SW480 (cell line): ENCODE measurements around the gene NASP.

Experiments used
- DNase-seq: peaks from one replicate; pipeline ENCODE4 v3.0.0-alpha.2; 2016; ENCODE audit warnings: low spot score

Gene NASP, protein sequence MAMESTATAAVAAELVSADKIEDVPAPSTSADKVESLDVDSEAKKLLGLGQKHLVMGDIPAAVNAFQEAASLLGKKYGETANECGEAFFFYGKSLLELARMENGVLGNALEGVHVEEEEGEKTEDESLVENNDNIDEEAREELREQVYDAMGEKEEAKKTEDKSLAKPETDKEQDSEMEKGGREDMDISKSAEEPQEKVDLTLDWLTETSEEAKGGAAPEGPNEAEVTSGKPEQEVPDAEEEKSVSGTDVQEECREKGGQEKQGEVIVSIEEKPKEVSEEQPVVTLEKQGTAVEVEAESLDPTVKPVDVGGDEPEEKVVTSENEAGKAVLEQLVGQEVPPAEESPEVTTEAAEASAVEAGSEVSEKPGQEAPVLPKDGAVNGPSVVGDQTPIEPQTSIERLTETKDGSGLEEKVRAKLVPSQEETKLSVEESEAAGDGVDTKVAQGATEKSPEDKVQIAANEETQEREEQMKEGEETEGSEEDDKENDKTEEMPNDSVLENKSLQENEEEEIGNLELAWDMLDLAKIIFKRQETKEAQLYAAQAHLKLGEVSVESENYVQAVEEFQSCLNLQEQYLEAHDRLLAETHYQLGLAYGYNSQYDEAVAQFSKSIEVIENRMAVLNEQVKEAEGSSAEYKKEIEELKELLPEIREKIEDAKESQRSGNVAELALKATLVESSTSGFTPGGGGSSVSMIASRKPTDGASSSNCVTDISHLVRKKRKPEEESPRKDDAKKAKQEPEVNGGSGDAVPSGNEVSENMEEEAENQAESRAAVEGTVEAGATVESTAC

DNA sequence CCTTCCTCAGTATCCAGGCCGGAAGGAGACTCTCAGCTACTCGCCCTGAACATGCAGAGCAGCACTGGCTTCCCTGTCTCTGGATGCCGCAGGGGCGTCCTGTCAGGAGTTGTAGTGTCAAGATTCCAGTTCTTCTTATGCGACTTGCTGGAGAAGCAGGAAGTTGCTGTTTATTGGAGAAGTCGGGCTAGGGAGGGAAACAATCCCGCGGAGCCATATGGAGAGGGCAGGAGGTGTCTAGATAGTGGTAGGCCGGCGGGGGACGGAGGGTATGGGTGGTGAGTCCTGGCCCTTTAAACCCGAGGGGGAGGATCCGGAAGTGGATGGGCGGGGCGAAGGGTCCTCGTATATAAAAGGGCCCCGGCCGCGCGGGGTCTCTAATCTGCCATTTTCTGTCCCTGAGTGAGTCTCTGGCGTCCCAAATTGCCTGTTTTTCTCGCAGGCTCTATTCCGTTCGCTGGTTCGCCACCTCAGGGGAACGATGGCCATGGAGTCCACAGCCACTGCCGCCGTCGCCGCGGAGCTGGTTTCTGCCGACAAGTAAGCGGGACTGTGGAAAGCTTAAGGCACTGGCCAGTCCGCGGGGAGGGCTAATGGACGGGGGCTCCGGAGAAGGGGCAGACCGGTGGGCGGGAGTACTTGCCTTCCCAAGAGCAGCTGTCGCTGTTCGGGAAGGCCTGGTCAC, at the start of gene NASP:
Gene NASP, plus strand, starts transcription at position 376 of the 685 bp plus-strand sequence. Its CDS starts 106 bp downstream, at position 482.
- peak; percentile 76 for DNase-seq

DNA sequence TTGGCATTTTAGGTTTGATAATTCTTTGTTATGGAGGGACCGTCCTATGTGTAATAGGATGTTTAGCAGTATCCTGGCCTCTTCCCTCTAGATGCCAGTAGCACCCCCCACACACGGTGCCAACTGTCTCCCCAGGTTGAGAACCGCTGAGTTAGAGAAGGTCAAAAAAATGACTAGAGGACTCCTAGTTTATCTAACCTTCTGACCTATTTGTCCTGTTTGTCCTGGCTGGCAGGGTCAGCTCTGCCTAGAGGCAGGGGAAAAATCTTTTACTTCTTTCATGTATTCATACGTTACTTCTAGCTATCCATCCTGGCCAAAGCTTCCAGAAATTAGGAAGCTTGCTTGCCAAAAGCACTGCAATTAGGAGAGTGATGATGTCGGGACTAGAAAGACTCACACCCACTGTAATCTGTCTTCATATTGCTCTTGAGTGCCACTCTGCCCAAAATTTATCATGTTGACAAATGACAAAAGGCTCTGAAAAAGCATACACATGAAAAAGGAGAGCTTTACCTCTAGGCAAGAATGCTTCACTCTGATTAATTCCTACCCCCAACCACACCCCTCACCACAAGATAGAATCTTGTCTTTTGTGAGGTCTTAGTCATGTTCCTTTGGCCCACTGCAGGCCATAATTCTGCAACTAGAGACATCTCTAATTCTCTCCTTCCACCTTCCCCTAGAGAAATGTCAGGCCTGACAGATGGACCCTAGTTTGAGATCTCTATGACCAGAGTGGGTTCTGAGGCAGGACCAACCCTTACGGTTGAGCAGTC, 47.7 kb upstream of the NASP start:
- no peak for DNase-seq

- DNase-seq = no peak
Observed at GRCh38 chr1:45536886-45537285, 47.0 kb upstream of the NASP start.

DNA sequence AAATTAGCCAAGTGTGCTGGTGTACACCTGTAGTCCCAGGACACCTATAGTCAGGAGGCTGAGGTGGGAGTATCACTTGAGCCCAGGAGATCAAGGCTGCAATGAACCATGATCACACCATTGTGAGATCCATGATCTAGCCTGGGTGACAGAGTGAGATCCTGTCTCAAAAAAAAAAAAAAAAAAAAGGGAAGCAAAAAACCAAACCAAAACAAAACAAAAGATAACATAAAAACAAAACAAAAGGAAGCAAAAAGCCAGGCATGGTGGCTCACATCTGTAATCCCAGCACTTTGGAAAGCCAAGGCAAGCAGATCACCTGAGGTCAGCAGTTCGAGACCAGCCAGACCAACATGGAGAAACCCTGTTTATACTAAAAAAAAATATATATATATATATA, 42.6 kb upstream of the NASP start:
- DNase-seq = no peak

DNA sequence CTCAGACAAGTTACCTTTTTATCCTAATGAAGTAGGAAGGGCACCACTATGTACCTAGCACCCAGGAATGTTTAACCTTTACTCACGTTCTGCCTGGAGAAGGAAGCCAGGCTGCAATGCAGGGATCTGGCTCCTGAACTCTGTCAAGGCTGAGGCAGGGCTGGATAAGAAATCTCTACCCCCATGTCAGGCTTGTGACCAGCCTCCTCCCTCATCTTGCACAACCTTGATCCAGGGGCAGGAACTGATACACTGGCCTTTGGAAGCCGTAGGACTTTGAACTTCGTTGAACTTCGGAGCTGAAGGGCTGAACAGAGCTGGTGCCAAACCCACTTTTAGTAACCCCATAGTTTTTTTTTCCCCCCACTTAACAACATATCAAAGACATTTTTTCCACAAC, 41.2 kb upstream of the NASP start:
- DNase-seq = no peak

DNA sequence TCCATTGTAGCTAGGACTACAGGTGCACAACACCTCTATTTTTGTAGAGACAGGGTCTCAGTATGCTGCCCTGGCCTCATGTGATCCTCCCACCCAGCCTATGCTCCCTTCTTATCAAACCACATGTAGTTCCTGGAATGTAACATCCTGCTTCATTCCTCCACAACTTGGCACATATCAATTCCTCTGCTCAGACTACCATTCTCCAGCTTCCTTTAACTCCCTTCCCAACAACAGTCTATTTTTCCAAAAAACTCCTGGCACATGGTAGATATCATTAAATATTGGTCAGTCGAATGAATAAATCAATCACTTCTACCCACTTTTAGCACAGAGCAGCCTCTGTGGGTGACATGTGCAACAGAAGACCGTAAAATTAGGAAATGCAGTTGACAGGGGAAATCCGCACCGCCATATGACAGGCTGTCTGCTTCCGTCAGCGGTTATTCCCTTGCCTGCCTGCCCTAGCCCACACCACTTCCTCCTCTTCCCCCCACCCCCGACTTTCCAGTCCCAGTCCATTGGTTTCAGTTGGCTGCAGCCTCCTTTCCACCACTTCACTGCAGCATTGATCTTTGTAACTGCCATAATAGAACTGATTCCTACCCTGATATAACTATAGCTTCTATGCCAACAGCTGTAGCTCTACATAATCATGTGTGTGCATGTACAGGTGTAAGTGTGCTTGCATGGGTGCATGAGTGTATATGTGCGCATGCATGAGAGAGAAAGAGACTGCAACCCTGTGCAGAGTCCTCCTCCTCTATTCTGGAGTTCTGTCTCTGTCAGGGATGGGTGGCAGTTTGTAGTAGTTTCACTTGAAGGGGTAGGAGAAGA, 40.0 kb upstream of the NASP start:
- DNase-seq = no peak

GRCh38 chr1:45544530-45544929, 39.3 kb upstream of the NASP start:
- no peak for DNase-seq

GRCh38 chr1:45545019-45545493, 38.8 kb upstream of the NASP start:
- DNase-seq = no peak

- DNase-seq = no peak
Observed at GRCh38 chr1:45545553-45546310, 38.1 kb upstream of the NASP start.

- peak; percentile 87 for DNase-seq
Observed at GRCh38 chr1:45550401-45551351, 33.2 kb upstream of the NASP start, which contains the start of gene AKR1A1. TSS of gene AKR1A1 (plus strand) at chr1:45550826. CDS start at chr1:45561795, 10,969 bp downstream.

GRCh38 chr1:45551684-45552083, 32.2 kb upstream of the NASP start:
- no peak for DNase-seq

DNA sequence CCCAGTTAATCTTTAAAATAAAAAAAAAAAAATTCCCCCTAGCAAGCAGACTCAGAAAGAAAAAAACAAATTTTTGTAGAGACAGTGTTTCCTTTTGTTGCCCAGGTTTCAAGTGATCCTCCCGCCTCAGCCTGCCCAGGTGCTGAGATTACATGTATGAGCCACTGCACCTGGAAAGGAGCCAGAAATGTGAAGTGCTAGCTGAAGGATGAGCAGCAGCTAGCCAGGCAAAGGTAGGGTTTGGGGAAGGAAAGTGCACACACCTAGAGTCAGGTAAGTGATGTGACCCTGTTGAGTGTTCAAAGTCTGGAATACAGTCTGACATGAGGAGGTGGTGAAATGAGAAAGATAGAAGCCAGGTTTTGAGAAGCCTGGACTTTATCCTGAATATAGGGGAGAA, 31.5 kb upstream of the NASP start:
- DNase-seq = no peak

DNA sequence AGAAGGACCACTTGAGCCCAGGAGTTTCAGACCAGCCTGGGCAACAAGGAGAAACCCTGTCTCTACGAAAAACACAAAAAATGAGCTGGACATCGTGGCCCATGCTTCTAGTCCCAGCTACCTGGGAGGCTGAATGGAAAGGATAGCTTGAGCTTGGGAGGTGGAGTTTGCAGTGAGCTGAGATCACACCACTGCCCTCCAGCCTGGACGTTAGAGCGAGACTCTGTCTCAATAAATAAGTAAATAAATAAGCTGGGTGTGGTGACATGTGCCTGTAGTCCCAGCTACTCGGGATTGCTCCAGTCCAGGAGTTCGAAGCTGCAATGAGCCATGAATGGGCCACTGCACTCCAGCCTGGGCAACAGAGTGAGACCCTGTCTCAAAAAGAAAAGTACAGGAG, 29.6 kb upstream of the NASP start:
- no peak for DNase-seq

- no peak for DNase-seq
Observed at GRCh38 chr1:45557422-45557944, 26.4 kb upstream of the NASP start.

- DNase-seq = no peak
Observed at GRCh38 chr1:45563843-45564242, 20.0 kb upstream of the NASP start.

DNA sequence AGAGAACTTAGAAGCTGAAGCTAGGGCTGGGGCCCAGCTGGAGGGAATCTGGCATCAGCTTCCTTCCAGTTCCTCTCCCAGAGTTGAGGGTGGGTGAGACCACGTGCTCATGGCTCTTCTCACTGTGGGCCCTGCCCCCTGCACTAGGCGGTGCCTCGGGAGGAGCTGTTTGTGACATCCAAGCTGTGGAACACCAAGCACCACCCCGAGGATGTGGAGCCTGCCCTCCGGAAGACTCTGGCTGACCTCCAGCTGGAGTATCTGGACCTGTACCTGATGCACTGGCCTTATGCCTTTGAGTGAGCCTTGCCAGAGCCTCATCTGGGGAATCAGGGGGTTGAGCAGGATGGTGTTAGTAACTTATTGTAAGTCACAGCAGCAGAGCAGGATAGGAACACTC, 17.1 kb upstream of the NASP start:
- DNase-seq = no peak

- no peak for DNase-seq
Observed at GRCh38 chr1:45567911-45568310, 15.9 kb upstream of the NASP start.

- no peak for DNase-seq
Observed at GRCh38 chr1:45568421-45568820, 15.4 kb upstream of the NASP start.

- no peak for DNase-seq
Observed at GRCh38 chr1:45569571-45569961, 14.3 kb upstream of the NASP start.
